HepG2 (cell line): ENCODE data around the gene ERCC6L2. TPM values are rescaled to one million over a fixed set of nuclear protein-coding genes. Genes with fewer than 3 reads are reported as not detected.
A peak's percentile ranks its signal among the peaks of the same experiment; 100 is the strongest.

Source experiments
- CREB1 ChIP-seq, 2 experiments: fragments of 450-650 bp in 1 of 2; IDR thresholded peaks; 2 replicates each; pipeline ENCODE4 v1.6.1; 2016 to 2017; ENCODE audit warnings: control low read depth in 1 of 2, mild to moderate bottlenecking in 1 of 2, missing compliant biosample characterization in 1 of 2, missing genetic modification characterization in 1 of 2
- EHMT2 ChIP-seq: fragments of 200-600 bp; sonication (generic); IDR thresholded peaks from 2 replicates; pipeline ENCODE4 v1.7.0; 2017; ENCODE audit warnings: antibody characterized with exemption, low read depth, low read length, borderline replicate concordance
- GATA4 ChIP-seq: sonication (generic); IDR thresholded peaks from 2 replicates; pipeline ENCODE4 v1.6.1; 2016; ENCODE audit warnings: antibody characterized with exemption, low read depth, borderline replicate concordance
- IRF2 ChIP-seq: IDR thresholded peaks from 2 replicates; pipeline ENCODE4 v1.6.1; 2018; ENCODE audit warnings: missing genetic modification reagents, missing compliant biosample characterization
- KLF11 ChIP-seq: IDR thresholded peaks from 2 replicates; pipeline ENCODE4 v1.6.1; 2016; ENCODE audit warnings: missing compliant biosample characterization
- NFIB ChIP-seq: sonication (generic); formaldehyde crosslinking; IDR thresholded peaks from 2 replicates; pipeline ENCODE4 v1.9.0; 2021; ENCODE audit warnings: missing genetic modification reagents, mild to moderate bottlenecking, borderline replicate concordance
- NR2C2 ChIP-seq: sonication (generic); formaldehyde crosslinking; IDR thresholded peaks from 2 replicates; pipeline ENCODE4 v1.4.0; 2020; ENCODE audit warnings: missing genetic modification reagents, mild to moderate bottlenecking, moderate library complexity, borderline replicate concordance
- POGZ ChIP-seq: sonication (generic); formaldehyde crosslinking; IDR thresholded peaks from 2 replicates; pipeline ENCODE4 v1.4.0; 2020; ENCODE audit warnings: mild to moderate bottlenecking, missing genetic modification reagents
- SATB2 ChIP-seq: sonication (generic); formaldehyde crosslinking; IDR thresholded peaks from 2 replicates; pipeline ENCODE4 v1.5.0; 2020; ENCODE audit warnings: missing genetic modification reagents
- TCF7L2 ChIP-seq: IDR thresholded peaks from 2 replicates; pipeline ENCODE4 v1.6.1; 2011; ENCODE audit warnings: mild to moderate bottlenecking, low read depth, low read length, moderate library complexity
- TRIM24 ChIP-seq: sonication (generic); formaldehyde crosslinking; IDR thresholded peaks from 2 replicates; pipeline ENCODE4 v1.8.0; 2022; ENCODE audit warnings: mild to moderate bottlenecking, missing genetic modification reagents
- XBP1 ChIP-seq: sonication (generic); formaldehyde crosslinking; IDR thresholded peaks from 2 replicates; pipeline ENCODE4 v1.5.0; 2020; ENCODE audit warnings: missing genetic modification reagents
- ZNF138 ChIP-seq: sonication (generic); formaldehyde crosslinking; IDR thresholded peaks from 2 replicates; pipeline ENCODE4 v1.5.0; 2020; ENCODE audit warnings: mild to moderate bottlenecking, low read depth, missing genetic modification reagents
- ZNF260 ChIP-seq: sonication (generic); formaldehyde crosslinking; IDR thresholded peaks from 2 replicates; pipeline ENCODE4 v1.4.0; 2020; ENCODE audit warnings: missing genetic modification reagents, low read depth, mild to moderate bottlenecking, borderline replicate concordance
- ZNF367 ChIP-seq: sonication (generic); formaldehyde crosslinking; IDR thresholded peaks from 2 replicates; pipeline ENCODE4 v1.4.0; 2020; ENCODE audit warnings: missing genetic modification reagents, borderline replicate concordance
- ZNF460 ChIP-seq: sonication (generic); formaldehyde crosslinking; IDR thresholded peaks from 2 replicates; pipeline ENCODE4 v1.5.1; 2020; ENCODE audit warnings: missing genetic modification reagents, mild to moderate bottlenecking, borderline replicate concordance
- ZNF550 ChIP-seq: sonication (generic); formaldehyde crosslinking; IDR thresholded peaks from 2 replicates; pipeline ENCODE4 v1.4.0; 2020; ENCODE audit warnings: mild to moderate bottlenecking, missing genetic modification reagents, borderline replicate concordance
- ZNF577 ChIP-seq: sonication (generic); formaldehyde crosslinking; IDR thresholded peaks from 2 replicates; pipeline ENCODE4 v1.4.0; 2020; ENCODE audit warnings: mild to moderate bottlenecking, low read depth, missing genetic modification reagents, borderline replicate concordance
- ZNF616 ChIP-seq: sonication (generic); formaldehyde crosslinking; IDR thresholded peaks from 2 replicates; pipeline ENCODE4 v1.5.0; 2020; ENCODE audit warnings: low read depth, mild to moderate bottlenecking, missing genetic modification reagents
- ZNF619 ChIP-seq: sonication (generic); formaldehyde crosslinking; IDR thresholded peaks from 2 replicates; pipeline ENCODE4 v1.4.0; 2020; ENCODE audit warnings: mild to moderate bottlenecking, missing genetic modification reagents
- ZNF709 ChIP-seq: sonication (generic); formaldehyde crosslinking; IDR thresholded peaks from 2 replicates; pipeline ENCODE4 v1.5.0; 2020; ENCODE audit warnings: mild to moderate bottlenecking, missing genetic modification reagents
- ZNF83 ChIP-seq: sonication (generic); formaldehyde crosslinking; IDR thresholded peaks from 2 replicates; pipeline ENCODE4 v1.4.0; 2020; ENCODE audit warnings: missing genetic modification reagents, mild to moderate bottlenecking, borderline replicate concordance
- ZSCAN31 ChIP-seq: sonication (generic); formaldehyde crosslinking; IDR thresholded peaks from 2 replicates; pipeline ENCODE4 v1.5.0; 2020; ENCODE audit warnings: low read depth, mild to moderate bottlenecking, missing genetic modification reagents
- polyA plus RNA-seq, 8 experiments: library from polyadenylated mRNA; depleted of rRNA in 3 of 8; stranded (reverse) in 7 of 8; unstranded in 1 of 8; fragments of >200 nt; fragmentation: Illumina TruSeq in 4 of 8; extraction: Trizol in 4 of 8; gene quantifications; 2 replicates each; pipeline versions ENCODE4 v1.2.1 to v1.2.3, GENCODE V29; 2011 to 2016; ENCODE audit warnings: low read depth in 4 of 8, missing spikeins in 1 of 8, mixed read lengths in 1 of 8; ENCODE audit not compliant: insufficient read depth in 1 of 8
- total RNA-seq, 5 experiments: library from RNA; depleted of rRNA; stranded (reverse); fragments of >200 nt; fragmentation: Illumina TruSeq; extraction: Trizol; gene quantifications; 2 replicates each; pipeline ENCODE4 v1.2.3, GENCODE V29; 2016; ENCODE audit warnings: low read depth in 1 of 5
- TF ChIP-seq, protein P1 (sequence below): fragments of 450-650 bp; IDR thresholded peaks from 2 replicates; pipeline ENCODE4 v1.6.1; 2016
- TF ChIP-seq, protein P2 (sequence below): IDR thresholded peaks from 2 replicates; pipeline ENCODE4 v1.6.1; 2016; ENCODE audit warnings: low read depth
- TF ChIP-seq, protein P3 (sequence below): sonication (generic); formaldehyde crosslinking; IDR thresholded peaks from 2 replicates; pipeline ENCODE4 v1.8.1; 2023; ENCODE audit warnings: mild to moderate bottlenecking, inconsistent platforms, moderate library complexity, missing genetic modification reagents, borderline replicate concordance

Gene ERCC6L2
- total and polyA plus RNA-seq, 2 of the 13 experiments (the other 11 are each of a cell fraction or from before 2014, with no cell fraction given), result 13.4 to 45.9 TPM

DNA sequence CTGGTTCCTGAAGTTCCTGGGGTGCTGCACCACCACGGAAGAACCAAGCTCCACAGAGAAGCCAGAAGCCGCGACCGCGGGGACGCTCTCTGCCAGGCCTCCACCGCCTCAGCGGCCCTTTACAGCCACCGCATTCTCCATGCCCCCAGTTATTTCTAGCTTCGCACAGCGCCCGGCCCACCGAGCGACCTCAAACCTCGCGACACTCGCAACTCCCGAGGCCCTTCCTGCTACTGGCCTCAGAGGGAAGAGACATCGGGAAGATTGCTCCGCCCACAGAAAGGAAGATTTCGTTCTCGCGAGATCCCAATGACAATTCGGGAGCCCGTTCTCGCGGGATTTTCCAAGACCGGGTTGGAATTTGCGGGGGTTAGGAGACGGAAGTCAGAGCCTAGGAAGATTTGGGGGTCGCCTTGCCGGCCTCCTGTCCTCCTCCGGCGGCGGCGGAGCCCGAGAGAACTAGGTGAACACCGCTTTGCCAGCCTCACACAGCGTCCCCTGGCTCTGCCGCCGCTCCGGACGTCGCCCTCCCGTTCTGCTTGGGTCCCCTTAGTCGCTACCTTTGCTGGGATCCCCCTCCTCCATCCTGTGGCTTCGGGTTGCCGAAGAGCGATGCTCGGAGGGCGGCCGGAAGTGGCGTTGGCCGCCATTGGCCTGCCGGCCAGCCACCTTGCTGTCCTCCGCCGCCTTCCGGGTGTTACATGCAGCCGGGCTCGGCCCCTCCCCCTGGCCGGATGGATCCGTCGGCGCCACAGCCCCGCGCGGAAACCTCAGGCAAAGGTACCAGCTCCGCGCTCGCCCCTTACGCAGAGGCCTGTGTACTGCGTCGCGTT is at the start of gene ERCC6L2 (continued):
- TF ChIP-seq SATB2 (CRISPR knock-in tag) (no peak; the same call in 1 of the 2 replicates), NR2C2 (CRISPR knock-in tag) (peak; percentile 78; the same call in 1 of the 2 replicates), ZSCAN31 (peak; percentile 72), ZNF616 (no peak), EHMT2 (no peak), ZNF577 (no peak), ZNF619 (CRISPR knock-in tag) (peak; percentile 93), IRF2 (CRISPR knock-in tag) (peak; percentile 81; the same call in 1 of the 2 replicates), TCF7L2 (no peak), ZNF138 (peak; percentile 61; the same call in 1 of the 2 replicates), ZNF367 (peak; percentile 86; the same call in 1 of the 2 replicates), ZNF83 (CRISPR knock-in tag) (no peak; the same call in 1 of the 2 replicates), ZNF260 (CRISPR knock-in tag) (no peak), CREB1 (IDR thresholded peaks at IDR 0.05) (peak; percentile 69; the same call in 1 of the 2 replicates), CREB1 (CRISPR knock-in tag; IDR thresholded peaks at IDR 0.05) (peak; percentile 85), TRIM24 (CRISPR knock-in tag) (no peak), XBP1 (CRISPR knock-in tag) (no peak; the same call in 1 of the 2 replicates), GATA4 (no peak; the same call in 1 of the 2 replicates), ZNF550 (CRISPR knock-in tag) (no peak), ZNF709 (CRISPR knock-in tag) (peak; percentile 51; the same call in 1 of the 2 replicates), KLF11 (CRISPR knock-in tag) (0 out of 2 replicates have a peak, but pooled peaks have one; percentile 20), ZNF460 (CRISPR knock-in tag) (peak; percentile 57; the same call in 1 of the 2 replicates), POGZ (CRISPR knock-in tag) (peak; percentile 99), NFIB (CRISPR knock-in tag) (no peak)
- TF ChIP-seq, protein P1, sequence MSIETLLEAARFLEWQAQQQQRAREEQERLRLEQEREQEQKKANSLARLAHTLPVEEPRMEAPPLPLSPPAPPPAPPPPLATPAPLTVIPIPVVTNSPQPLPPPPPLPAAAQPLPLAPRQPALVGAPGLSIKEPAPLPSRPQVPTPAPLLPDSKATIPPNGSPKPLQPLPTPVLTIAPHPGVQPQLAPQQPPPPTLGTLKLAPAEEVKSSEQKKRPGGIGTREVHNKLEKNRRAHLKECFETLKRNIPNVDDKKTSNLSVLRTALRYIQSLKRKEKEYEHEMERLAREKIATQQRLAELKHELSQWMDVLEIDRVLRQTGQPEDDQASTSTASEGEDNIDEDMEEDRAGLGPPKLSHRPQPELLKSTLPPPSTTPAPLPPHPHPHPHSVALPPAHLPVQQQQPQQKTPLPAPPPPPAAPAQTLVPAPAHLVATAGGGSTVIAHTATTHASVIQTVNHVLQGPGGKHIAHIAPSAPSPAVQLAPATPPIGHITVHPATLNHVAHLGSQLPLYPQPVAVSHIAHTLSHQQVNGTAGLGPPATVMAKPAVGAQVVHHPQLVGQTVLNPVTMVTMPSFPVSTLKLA, result no peak
- TF ChIP-seq, protein P2, sequence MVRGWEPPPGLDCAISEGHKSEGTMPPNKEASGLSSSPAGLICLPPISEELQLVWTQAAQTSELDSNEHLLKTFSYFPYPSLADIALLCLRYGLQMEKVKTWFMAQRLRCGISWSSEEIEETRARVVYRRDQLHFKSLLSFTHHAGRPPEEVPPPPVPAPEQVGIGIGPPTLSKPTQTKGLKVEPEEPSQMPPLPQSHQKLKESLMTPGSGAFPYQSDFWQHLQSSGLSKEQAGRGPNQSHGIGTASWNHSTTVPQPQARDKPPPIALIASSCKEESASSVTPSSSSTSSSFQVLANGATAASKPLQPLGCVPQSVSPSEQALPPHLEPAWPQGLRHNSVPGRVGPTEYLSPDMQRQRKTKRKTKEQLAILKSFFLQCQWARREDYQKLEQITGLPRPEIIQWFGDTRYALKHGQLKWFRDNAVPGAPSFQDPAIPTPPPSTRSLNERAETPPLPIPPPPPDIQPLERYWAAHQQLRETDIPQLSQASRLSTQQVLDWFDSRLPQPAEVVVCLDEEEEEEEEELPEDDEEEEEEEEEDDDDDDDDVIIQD, result peak; percentile 100
- TF ChIP-seq, protein P3, sequence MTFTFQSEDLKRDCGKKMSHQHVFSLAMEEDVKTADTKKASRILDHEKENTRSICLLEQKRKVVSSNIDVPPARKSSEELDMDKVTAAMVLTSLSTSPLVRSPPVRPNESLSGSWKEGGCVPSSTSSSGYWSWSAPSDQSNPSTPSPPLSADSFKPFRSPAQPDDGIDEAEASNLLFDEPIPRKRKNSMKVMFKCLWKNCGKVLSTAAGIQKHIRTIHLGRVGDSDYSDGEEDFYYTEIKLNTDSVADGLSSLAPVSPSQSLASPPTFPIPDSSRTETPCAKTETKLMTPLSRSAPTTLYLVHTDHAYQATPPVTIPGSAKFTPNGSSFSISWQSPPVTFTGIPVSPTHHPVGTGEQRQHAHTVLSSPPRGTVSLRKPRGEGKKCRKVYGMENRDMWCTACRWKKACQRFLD (CRISPR knock-in tag), result peak; percentile 43; the same call in 1 of the 2 replicates
